ENCODE results near the gene PCDHGA4. TPM values are rescaled to one million over a fixed set of nuclear protein-coding genes. Genes with fewer than 3 reads are reported as not detected.
"Not testable (repeated sequence)": the region's sequence is repeated elsewhere in the genome, so short reads cannot be mapped to it uniquely, and the experiment has no call there.

PCDHGA4 gene
- total RNA-seq, 4 donors from 2014 or later: 0.27 to 3.3 (median 0.81) TPM

- no peak for DNase-seq
- Histone ChIP-seq H3K36me3 (no peaks in the 10 kb centered on the region), H3K9me3 (peaks cover 0 to 62% (median 15%) of the 10 kb centered on the region in 4 donors), H3K27me3 (no peaks in the 10 kb centered on the region), H3K27ac (no peak within 1 kb of the TSS), H3K4me1 (no peaks in the 10 kb centered on the region), H3K4me3 (no peak within 1 kb of the TSS)
- TF ChIP-seq POLR2A (IDR thresholded peaks at IDR 0.05): no peak
Observed at GRCh38 chr5:141392429-141393198, 37.8 kb downstream of the PCDHGA4 start, which contains the start of gene PCDHGA8. Gene PCDHGA8, plus strand, starts transcription at chr5:141392633. Its CDS starts 181 bp downstream, at chr5:141392814.

GRCh38 chr5:141393267-141393666 is 38.4 kb downstream of the PCDHGA4 start:
- Histone ChIP-seq H3K36me3 (no peaks in the 10 kb centered on the region), H3K4me3 (no peak overlapping the region), H3K27me3 (no peaks in the 10 kb centered on the region), H3K9me3 (peaks cover 0 to 60% (median 15%) of the 10 kb centered on the region in 4 donors), H3K27ac (no peak overlapping the region), H3K4me1 (no peaks in the 10 kb centered on the region)
- TF ChIP-seq POLR2A (IDR thresholded peaks at IDR 0.05) (no peak), CTCF (IDR thresholded peaks at IDR 0.05) (no peak)
- DNase-seq: no peak

- H3K27ac ChIP-seq, H3K27me3 ChIP-seq, H3K4me3 ChIP-seq, H3K4me1 ChIP-seq, H3K36me3 ChIP-seq, DNase-seq: not testable (repeated sequence)
- H3K9me3 ChIP-seq: peaks cover 0 to 60% (median 17%) of the 10 kb centered on the region in 4 donors
Observed at GRCh38 chr5:141394401-141395187, 39.8 kb downstream of the PCDHGA4 start.

- not testable (repeated sequence) for H3K4me1 ChIP-seq, H3K36me3 ChIP-seq, H3K27ac ChIP-seq, H3K27me3 ChIP-seq, DNase-seq
- peaks cover 0 to 59% (median 19%) of the 10 kb centered on the region in 4 donors for H3K9me3 ChIP-seq
- TF ChIP-seq CTCF (IDR thresholded peaks at IDR 0.05): peak in 4 of 6 experiments; percentile 25 to 46 (median 34)
- peak within 1 kb of the TSS in 3 of 4 donors; percentile 20 to 46 (median 28) for H3K4me3 ChIP-seq
Observed at GRCh38 chr5:141397756-141398551, 43.1 kb downstream of the PCDHGA4 start, which contains the start of gene PCDHGB5. Gene PCDHGB5, plus strand, starts transcription at chr5:141397947. Its CDS starts 181 bp downstream, at chr5:141398128.

- Histone ChIP-seq H3K36me3 (no peaks in the 10 kb centered on the region), H3K27ac (no peak overlapping the region), H3K4me1 (no peaks in the 10 kb centered on the region), H3K4me3 (no peak overlapping the region), H3K9me3 (peaks cover 0 to 59% (median 20%) of the 10 kb centered on the region in 4 donors), H3K27me3 (no peaks in the 10 kb centered on the region)
- DNase-seq: no peak
- TF ChIP-seq CTCF (IDR thresholded peaks at IDR 0.05): no peak
- no peak for TF ChIP-seq POLR2A (IDR thresholded peaks at IDR 0.05)
Observed at GRCh38 chr5:141398608-141399007, 43.8 kb downstream of the PCDHGA4 start.

GRCh38 chr5:141399555-141400258 is 44.9 kb downstream of the PCDHGA4 start:
- Histone ChIP-seq H3K27me3 (no peaks in the 10 kb centered on the region), H3K27ac (no peak overlapping the region), H3K9me3 (peaks cover 0 to 53% (median 15%) of the 10 kb centered on the region in 4 donors), H3K4me1 (no peaks in the 10 kb centered on the region), H3K36me3 (no peaks in the 10 kb centered on the region), H3K4me3 (no peak overlapping the region)
- DNase-seq: no peak
- TF ChIP-seq POLR2A (IDR thresholded peaks at IDR 0.05): no peak
- TF ChIP-seq CTCF (IDR thresholded peaks at IDR 0.05): no peak

Data from Peyer's patch (tissue), 4 donors.